GM21367 (cell line): Measurements from ENCODE around the gene ASCC1.
A peak's percentile ranks its signal among the peaks of the same experiment; 100 is the strongest.
"Not testable (repeated sequence)": the region's sequence is repeated elsewhere in the genome, so short reads cannot be mapped to it uniquely, and the experiment has no call there.

Experiments used
- ATAC-seq: cut with Tn5 transposase; IDR thresholded peaks from one replicate; pipeline ENCODE4 v1.9.1; 2021; ENCODE audit not compliant: unreplicated experiment

ASCC1 gene

GRCh38 chr10:72173619-72174296 is 42.3 kb downstream of the ASCC1 start:
- ATAC-seq = no peak

GRCh38 chr10:72173262-72173618 is 42.8 kb downstream of the ASCC1 start:
- no peak for ATAC-seq

- no peak for ATAC-seq
These were observed 44.9 kb downstream of the ASCC1 start for GRCh38 chr10:72171175-72171630.

- ATAC-seq = no peak
These were observed 45.3 kb downstream of the ASCC1 start for GRCh38 chr10:72170733-72171132.

GRCh38 chr10:72170263-72170662 is 45.8 kb downstream of the ASCC1 start:
- ATAC-seq = no peak

GRCh38 chr10:72167118-72167517 is 49.0 kb downstream of the ASCC1 start:
- no peak for ATAC-seq

GRCh38 chr10:72164617-72165016 is 51.5 kb downstream of the ASCC1 start:
- no peak for ATAC-seq

- ATAC-seq = peak; percentile 53
These were observed 53.1 kb downstream of the ASCC1 start for GRCh38 chr10:72162978-72163377.

- no peak for ATAC-seq
These were observed 57.9 kb downstream of the ASCC1 start for GRCh38 chr10:72158176-72158575.

- no peak for ATAC-seq
These were observed 59.9 kb downstream of the ASCC1 start for GRCh38 chr10:72156223-72156622.

- no peak for ATAC-seq
These were observed 63.8 kb downstream of the ASCC1 start for GRCh38 chr10:72152286-72152685.

GRCh38 chr10:72150746-72151478 is 65.2 kb downstream of the ASCC1 start:
- ATAC-seq = not testable (repeated sequence)

GRCh38 chr10:72147324-72147584 is 68.8 kb downstream of the ASCC1 start:
- ATAC-seq = not testable (repeated sequence)

GRCh38 chr10:72146559-72147323 is 69.3 kb downstream of the ASCC1 start:
- ATAC-seq = no peak

GRCh38 chr10:72146071-72146470 is 70.0 kb downstream of the ASCC1 start:
- ATAC-seq = no peak

- no peak for ATAC-seq
These were observed 70.4 kb downstream of the ASCC1 start for GRCh38 chr10:72145657-72146056.

GRCh38 chr10:72140850-72141249 is 75.2 kb downstream of the ASCC1 start:
- no peak for ATAC-seq

GRCh38 chr10:72140174-72140573 is 75.9 kb downstream of the ASCC1 start:
- no peak for ATAC-seq

GRCh38 chr10:72137583-72137982 is 78.5 kb downstream of the ASCC1 start:
- ATAC-seq = no peak

- not testable (repeated sequence) for ATAC-seq
These were observed 79.9 kb downstream of the ASCC1 start for GRCh38 chr10:72136225-72136624.

GRCh38 chr10:72134785-72135767 is 81.0 kb downstream of the ASCC1 start:
- no peak for ATAC-seq
